Ureter (tissue), 1 donor: ENCODE measurements around the gene CRY2. TPM values are rescaled to one million over a fixed set of nuclear protein-coding genes. Genes with fewer than 3 reads are reported as not detected.
"Not testable (repeated sequence)": the region's sequence is repeated elsewhere in the genome, so short reads cannot be mapped to it uniquely, and the experiment has no call there.

Experiments
- DNase-seq: peaks from one replicate; pipeline ENCODE4 v3.0.0-alpha.2; 2020; ENCODE audit warnings: low spot score
- total RNA-seq: library from RNA; stranded (reverse); gene quantifications from one replicate; pipeline ENCODE4 v1.2.4, GENCODE V29; 2023
- donor health status: DM: yes; HTN: yes; CAD: no.

The CRY2 gene
- total RNA-seq, 1 donor from 2014 or later, result 49.9 TPM

DNA sequence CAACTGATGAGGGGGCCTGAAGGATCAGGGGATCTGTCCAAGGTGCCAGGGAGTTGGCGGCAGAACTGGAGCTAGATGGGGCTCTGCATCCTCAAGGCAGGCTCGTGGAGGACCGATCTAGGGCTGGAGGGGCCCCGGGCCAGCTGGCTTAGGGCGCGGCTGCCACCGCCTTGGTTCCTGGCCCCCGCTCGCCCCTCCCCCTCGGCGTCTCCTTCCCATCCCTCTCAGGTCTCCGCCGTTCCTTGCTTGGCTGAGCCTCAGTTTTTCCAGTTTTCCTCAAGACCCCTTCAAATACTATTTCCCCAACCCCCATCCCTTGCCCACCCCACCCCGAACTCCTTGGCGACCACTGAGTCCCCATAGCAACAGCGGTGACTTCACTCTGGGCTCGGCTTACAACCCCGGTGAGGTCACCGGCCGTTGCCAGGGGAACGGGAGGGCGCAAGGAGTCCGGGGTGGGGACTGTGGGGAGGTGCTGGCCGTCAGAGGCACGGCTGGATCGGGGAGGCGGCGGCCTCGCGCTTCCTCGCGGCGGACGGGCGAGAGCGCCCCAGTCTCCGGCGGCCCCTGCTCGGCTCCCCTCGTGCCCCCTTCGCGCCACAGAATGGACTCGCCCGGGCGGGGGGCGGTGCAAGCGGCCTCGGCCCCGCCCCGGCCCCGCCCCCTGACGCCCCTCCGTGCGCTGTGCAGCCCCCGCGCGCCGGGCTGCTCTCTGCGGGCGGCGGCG lies 52.3 kb downstream of the CRY2 start:
- DNase-seq, result peak; percentile 84

DNA sequence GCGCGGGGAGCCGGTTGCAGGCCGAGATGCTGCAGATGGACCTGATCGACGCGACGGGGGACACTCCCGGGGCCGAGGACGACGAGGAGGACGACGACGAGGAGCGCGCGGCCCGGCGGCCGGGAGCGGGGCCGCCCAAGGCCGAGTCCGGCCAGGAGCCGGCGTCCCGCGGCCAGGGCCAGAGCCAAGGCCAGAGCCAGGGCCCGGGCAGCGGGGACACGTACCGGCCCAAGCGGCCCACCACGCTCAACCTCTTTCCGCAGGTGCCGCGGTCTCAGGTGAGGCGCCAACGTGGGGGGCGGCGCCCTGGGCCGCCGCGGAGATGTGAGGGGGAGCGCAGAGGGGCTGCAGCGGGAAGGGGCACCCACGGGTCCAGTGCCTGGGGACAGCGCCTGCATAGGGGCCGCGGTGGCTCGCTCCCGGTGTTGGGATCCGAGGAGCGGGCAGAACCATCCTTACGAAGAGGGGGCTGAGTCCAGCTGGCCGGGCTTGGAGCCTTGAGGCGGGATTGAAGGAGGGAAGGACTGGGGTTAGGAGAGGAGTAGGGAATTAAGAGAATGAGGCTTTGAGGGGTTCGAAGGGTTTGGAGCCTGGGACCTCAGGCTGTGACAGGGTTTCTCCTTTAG lies 53.0 kb downstream of the CRY2 start:
- not testable (repeated sequence) for DNase-seq

- no peak for DNase-seq
Observed at GRCh38 chr11:45900916-45901617, 53.8 kb downstream of the CRY2 start.

- no peak for DNase-seq
Observed at GRCh38 chr11:45901626-45902025, 54.4 kb downstream of the CRY2 start.

DNA sequence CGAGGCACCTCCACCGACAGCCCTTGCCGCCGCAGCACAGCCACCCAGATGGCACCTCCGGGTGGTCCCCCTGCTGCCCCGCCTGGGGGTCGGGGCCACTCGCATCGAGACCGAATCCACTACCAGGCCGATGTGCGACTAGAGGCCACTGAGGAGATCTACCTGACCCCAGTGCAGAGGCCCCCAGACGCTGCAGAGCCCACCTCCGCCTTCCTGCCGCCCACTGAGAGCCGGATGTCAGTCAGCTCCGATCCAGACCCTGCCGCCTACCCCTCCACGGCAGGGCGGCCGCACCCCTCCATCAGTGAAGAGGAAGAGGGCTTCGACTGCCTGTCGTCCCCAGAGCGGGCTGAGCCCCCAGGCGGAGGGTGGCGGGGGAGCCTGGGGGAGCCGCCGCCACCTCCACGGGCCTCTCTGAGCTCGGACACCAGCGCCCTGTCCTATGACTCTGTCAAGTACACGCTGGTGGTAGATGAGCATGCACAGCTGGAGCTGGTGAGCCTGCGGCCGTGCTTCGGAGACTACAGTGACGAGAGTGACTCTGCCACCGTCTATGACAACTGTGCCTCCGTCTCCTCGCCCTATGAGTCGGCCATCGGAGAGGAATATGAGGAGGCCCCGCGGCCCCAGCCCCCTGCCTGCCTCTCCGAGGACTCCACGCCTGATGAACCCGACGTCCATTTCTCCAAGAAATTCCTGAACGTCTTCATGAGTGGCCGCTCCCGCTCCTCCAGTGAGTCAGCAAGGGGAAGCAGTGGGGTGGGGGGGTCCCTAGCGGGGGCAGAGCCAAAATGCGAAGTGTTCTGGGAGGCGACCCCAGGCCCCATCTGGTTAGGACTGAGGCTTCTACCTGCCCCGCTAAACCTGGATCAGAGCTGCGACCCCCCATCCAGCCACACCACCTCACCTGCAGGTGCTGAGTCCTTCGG lies 55.4 kb downstream of the CRY2 start:
- no peak for DNase-seq

DNA sequence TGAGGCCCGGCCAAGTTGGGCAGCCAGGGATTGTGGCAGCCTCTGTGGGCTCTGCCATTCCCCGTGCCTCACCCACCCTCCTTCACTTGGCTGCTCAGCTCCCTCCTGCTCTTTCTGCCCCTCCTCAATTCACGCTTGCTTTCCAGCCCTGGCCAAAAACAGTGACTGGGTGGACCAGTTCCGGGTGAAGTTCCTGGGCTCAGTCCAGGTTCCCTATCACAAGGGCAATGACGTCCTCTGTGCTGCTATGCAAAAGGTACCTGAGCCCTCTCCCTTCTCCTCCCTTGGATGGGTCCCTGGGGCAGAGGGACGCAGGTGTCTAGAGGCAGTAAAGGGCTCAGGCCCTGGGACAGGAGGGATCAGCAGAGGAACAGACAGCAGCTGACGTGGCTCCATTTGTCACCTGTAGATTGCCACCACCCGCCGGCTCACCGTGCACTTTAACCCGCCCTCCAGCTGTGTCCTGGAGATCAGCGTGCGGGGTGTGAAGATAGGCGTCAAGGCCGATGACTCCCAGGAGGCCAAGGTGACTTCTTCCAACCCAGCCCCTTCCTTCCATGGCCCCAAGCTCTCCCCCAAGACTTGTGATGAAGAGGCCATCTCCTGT lies 57.1 kb downstream of the CRY2 start:
- DNase-seq, result no peak

DNA sequence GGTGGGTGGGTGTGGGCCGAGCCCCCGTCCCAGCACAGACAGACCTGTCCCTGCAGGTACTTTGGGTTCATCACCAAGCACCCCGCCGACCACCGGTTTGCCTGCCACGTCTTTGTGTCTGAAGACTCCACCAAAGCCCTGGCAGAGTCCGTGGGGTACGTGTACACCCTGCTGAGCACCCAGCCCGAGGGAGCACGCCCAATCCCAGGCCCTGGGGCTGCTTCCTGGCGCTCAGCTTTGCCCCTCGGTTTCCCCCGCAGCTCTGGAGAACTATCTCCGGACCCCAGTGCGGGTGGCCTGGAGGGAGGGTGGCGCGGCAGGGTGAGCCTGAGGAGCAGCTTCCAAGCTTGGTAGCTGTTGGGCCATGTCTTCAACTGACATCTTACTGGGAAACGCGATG lies 57.8 kb downstream of the CRY2 start:
- no peak for DNase-seq

DNA sequence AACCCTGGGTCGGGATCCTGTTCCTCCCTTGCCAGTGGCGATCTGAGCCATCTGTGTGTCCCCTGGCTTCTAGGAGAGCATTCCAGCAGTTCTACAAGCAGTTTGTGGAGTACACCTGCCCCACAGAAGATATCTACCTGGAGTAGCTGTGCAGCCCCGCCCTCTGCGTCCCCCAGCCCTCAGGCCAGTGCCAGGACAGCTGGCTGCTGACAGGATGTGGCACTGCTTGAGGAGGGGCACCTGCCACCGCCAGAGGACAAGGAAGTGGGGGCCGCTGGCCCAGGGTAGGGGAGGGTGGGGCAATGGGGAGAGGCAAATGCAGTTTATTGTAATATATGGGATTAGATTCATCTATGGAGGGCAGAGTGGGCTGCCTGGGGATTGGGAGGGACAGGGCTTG lies 58.3 kb downstream of the CRY2 start:
- DNase-seq, result not testable (repeated sequence)

DNA sequence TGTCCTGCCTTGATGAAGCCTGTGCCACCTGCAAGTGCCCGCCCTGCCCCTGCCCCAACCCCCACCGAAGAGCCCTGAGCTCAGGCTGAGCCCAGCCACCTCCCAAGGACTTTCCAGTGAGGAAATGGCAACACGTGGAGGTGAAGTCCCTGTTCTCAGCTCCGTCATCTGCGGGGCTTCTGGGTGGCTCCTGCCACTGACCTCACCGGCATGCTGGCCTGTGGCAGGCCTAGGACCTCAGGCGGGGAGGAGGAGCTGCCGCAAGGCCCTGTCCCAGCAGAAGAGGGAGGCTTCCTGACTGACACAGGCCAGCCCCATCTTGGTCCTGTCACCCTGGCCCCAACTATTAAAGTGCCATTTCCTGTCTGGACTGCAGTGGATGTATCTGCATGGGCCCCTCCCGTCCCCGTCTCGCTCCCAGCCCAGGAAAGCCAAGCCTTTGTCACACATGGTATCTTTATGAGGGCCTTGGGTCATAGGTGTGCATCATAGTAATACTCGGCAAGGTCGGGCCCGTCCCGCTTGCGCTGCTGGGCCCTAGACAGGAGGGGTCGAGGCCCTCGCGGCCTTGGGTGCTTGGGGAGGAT lies 58.9 kb downstream of the CRY2 start:
- DNase-seq, result no peak

DNA sequence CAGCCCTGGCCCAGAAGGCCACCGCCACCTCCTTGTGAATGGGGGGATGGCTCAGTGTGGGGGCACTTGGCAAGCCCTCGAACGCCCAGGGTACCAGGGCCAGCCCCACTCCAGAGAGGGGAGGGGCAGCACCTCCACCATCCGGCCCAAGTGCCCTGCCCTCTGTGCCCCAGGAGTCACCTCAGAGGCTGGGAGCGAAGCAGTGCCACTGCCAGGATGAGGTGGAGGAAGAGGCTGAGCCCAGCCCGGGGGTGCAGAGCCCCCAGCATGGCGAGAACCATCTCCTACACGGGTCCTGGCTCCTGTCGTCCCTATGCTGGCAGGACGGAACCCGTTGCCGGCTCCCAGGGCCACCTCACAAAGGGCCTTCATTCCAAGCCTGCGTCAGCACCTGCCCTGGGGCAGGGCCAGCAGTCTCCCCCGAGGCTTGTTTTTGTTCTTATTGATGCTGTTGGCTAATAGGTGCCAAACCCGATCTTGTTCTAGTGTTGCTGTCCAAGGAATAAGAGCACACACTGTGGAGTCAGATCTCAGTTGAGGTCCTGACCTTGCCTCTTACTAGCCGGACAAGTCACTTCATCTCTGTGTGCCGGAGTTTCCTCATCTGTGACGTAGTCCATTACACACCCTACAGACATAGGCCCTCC lies 59.8 kb downstream of the CRY2 start, which contains the start of gene FREY1:
Gene FREY1 (minus strand): TSS at position 307 of the 647 bp plus-strand sequence. CDS start 26 bp downstream, at position 281.
- no peak for DNase-seq

- no peak for DNase-seq
Observed at GRCh38 chr11:45907911-45908370, 60.7 kb downstream of the CRY2 start.

DNA sequence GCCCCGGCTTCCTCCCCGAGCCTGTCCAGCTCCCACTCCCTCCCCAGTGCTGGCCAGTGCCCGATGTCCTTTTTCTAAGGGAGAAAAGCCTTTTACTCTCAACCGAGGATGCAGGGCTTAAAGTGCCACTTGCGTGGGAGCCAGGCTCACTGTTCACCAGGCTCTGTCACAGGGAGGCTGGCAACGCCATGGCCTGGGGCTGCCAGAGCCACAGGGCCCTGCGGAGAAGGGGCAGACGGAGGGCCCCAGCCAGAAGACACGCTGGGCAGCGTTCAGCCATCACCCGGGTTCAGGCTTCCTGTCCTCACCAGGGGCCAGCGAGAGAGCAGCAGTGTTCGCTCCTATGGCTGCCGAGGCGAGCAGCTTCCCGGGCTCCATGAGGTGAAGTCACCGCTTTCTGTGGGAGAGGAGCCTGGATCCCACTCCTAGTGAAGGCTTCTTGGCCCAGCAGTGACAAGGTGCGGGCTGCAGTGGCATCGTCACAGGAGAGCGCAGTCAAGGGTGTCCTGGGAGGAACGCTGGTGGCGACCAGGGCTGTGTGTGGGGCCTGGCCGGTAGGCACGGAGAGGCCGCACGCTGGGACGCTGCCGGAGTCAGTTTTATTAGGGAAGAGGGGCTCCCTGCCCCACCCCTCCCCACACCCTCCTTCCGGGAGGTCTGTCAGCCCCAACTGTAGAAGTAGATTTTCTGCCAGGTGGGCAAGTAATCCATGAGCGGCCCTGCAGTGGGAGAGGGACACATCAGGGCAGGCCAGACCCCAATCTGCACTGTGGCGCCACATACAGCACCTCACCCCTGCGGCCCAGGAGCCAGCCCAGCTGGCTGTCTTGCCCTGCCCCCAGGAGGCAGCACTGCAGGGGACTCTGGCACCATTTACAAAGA lies 62.6 kb downstream of the CRY2 start:
- DNase-seq, result no peak

DNA sequence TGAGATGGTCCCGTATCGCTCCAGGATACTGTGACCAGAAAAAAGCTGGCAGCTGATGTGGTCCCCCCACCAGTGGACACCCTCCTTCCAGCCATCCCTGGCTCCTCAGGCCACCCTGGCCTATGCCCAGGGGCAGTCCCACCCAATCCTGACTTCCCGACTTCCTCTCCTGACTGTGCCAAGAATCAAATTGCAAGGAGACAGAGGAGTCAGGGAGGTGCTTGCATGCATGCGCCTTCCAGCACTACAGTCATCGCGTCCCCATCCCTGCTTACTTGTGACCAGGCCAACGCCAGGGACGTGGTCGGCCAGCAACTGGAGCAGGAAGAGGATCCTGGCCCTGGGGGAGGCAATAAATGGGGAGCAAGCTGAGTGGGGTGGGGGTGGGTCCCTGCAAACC lies 63.3 kb downstream of the CRY2 start:
- DNase-seq, result no peak

DNA sequence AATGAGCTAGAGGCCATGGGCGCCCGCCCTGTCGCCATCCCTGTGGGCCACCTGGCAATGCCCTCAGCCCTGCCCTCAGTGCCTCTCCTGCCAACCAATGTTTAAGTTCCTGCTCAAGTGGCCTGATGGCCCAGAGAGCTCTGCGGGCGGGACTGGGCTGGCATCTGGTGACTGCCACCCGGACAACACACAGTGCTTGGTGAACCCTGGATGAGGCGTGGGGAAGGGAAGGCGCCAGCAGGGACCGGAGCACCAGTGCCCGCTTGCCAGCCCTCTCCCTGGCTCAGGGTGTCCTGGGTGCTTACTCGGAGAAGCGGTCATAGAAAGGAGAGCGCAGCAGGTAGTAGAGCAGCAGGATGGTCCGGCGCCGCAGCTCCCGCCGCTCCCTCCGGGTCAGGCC lies 66.2 kb downstream of the CRY2 start:
- no peak for DNase-seq

DNA sequence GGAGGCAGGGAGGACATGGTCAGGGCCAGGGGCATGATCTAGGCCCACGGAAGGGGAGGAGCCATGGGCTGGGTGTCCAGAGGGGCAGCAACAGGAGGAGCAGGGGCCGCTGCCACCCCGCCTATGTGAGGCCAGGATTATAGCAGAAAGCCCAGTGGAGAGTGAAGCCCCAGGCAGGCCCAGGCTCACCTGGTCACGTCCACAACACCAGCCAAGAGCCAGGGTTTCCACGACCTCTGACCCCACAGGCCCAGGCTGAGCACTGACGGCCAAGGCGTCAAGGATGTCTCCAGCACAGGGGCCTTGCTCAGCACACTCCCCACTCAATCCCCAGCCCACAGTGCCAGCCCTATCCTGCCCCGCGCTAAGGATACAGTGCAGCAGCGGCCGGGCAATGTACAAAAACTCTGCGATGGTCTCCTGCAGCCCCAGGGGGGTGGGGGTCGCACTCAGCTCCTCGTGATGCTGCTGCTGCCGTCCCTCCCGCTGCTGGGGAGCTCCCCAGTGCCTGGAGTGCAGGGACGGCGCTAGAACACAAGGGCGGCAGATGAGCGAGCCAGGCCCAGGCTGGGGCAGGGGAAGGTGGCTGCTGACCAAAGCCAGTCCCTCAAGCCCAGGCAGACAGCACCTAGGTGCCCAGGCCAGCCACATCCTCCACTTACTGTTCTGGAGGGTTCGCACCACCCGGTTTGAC lies 66.8 kb downstream of the CRY2 start:
- no peak for DNase-seq

DNA sequence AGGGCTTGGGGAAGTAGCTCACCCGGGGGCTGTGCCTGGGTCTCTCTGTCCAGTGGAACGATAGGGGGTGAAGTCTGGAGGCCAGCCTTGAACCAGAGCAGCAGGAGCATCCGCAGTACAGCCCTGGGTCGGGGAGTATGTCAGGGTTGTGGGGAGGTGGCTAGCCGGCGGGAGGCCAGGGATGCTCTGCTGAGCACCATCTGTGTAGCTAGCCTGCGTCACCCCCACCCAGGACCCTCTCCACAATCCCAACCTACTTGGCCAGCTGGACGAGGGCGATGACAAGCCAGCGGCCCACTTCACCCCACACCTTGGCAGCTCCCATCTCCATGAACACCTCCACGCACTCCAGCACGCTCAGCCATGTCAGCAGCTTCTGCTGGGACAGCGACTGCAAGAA lies 68.2 kb downstream of the CRY2 start:
- DNase-seq, result no peak

DNA sequence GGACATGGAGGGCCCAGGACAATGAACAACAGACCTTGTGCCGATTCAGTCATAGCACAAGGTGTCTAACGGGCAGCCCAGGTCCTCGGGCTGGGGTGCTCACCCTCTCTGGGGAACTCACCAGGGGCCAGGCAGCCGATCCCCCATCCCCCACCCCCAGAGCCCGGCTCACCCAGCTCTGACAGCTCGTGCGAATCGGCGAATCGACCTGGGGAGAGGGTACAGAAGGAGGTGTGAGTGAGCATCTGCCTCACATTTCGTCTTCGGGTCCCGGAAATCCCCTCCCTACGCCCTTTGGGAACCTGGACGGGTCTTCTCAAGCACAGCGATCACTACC lies 70.0 kb downstream of the CRY2 start:
- DNase-seq, result no peak

DNA sequence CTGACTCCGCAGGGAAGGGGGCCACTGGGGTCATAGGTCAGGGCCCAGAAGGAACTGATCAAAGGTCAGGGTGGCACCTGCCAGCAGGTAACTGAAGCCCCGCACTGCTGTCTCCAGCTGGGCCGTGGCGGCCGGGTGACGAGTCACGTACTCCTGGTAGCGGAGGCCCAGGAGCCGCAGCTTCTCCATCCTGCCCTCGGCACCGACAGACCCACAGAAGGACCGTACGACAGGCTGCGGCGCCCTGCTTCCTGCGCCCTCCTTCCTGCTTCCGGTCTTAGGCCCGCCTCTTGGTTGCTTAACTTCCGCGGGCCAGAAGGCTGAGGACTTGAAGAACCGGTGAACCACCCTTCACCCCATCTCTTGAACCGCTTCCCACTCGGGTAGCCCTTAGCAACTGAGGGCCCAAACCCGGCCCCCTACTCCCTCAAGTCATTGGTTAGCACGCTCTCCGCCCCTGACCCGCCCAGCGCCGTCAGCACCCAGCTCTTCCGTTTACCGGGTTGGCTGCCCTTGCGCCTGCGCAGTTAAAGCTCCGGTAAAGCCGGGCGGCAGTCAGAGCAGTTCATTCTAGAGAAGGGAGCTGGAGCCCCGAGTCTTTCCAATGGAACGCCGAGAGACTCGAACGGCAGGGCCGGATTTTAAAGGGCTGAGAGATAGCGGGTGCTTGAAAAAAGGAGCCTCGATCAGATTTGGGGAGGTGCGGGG lies 70.5 kb downstream of the CRY2 start, which contains the start of gene PEX16:
Gene PEX16 (minus strand): TSS at position 255 of the 708 bp plus-strand sequence. CDS start 66 bp downstream, at position 189.
- DNase-seq, result peak; percentile 98
